Stimulated activated CD8-positive, alpha-beta memory T cell treated with anti-CD3 and anti-CD28 coated beads, Interleukin-12 subunit alpha, Interleukin-12 subunit beta, amount 100 ng/mL, for 4 hours (primary cell): ENCODE measurements around the gene BDH2.
A peak's percentile ranks its signal among the peaks of the same experiment; 100 is the strongest.

Experiments
- DNase-seq: peaks from one replicate; pipeline ENCODE4 v3.0.0-alpha.2; 2020; ENCODE audit warnings: low read depth

The BDH2 gene

GRCh38 chr4:103085555-103086196 is 14.0 kb downstream of the BDH2 start:
- DNase-seq = no peak

GRCh38 chr4:103079621-103080020 is 20.0 kb downstream of the BDH2 start:
- no peak for DNase-seq

- no peak for DNase-seq
Measured at GRCh38 chr4:103076747-103077347, 22.8 kb downstream of the BDH2 start, which contains the start of gene SLC9B2. Gene SLC9B2, minus strand, starts transcription at chr4:103076761. Its CDS starts 9,211 bp downstream, at chr4:103067550.

- peak; percentile 56 for DNase-seq
Measured at GRCh38 chr4:103075894-103076746, 23.5 kb downstream of the BDH2 start.

GRCh38 chr4:103075435-103075893 is 24.2 kb downstream of the BDH2 start:
- DNase-seq = no peak

- DNase-seq = no peak
Measured at GRCh38 chr4:103074744-103075434, 24.7 kb downstream of the BDH2 start.

- DNase-seq = no peak
Measured at GRCh38 chr4:103073792-103074438, 25.7 kb downstream of the BDH2 start.

- DNase-seq = no peak
Measured at GRCh38 chr4:103067841-103068547, 31.6 kb downstream of the BDH2 start.

GRCh38 chr4:103060453-103061148 is 39.0 kb downstream of the BDH2 start:
- DNase-seq = no peak

GRCh38 chr4:103054030-103054429 is 45.6 kb downstream of the BDH2 start:
- no peak for DNase-seq

- no peak for DNase-seq
Measured at GRCh38 chr4:103052779-103053178, 46.9 kb downstream of the BDH2 start.

GRCh38 chr4:103052145-103052544 is 47.5 kb downstream of the BDH2 start:
- DNase-seq = no peak

- DNase-seq = no peak
Measured at GRCh38 chr4:103050736-103051436, 48.7 kb downstream of the BDH2 start.

- DNase-seq = no peak
Measured at GRCh38 chr4:103046416-103047290, 53.0 kb downstream of the BDH2 start.

GRCh38 chr4:103044183-103044582 is 55.5 kb downstream of the BDH2 start:
- DNase-seq = no peak

GRCh38 chr4:103036169-103036568 is 63.5 kb downstream of the BDH2 start:
- DNase-seq = no peak

GRCh38 chr4:103032574-103032973 is 67.1 kb downstream of the BDH2 start:
- DNase-seq = no peak

- DNase-seq = no peak
Measured at GRCh38 chr4:103030791-103031190, 68.8 kb downstream of the BDH2 start.

- no peak for DNase-seq
Measured at GRCh38 chr4:103029300-103029699, 70.3 kb downstream of the BDH2 start.
